Measurements from ENCODE around the gene APOL6.
A peak's percentile ranks its signal among the peaks of the same experiment; 100 is the strongest.
"Not testable (repeated sequence)": the region's sequence is repeated elsewhere in the genome, so short reads cannot be mapped to it uniquely, and the experiment has no call there.

APOL6 gene

GRCh38 chr22:35674335-35674734 lies 26.1 kb downstream of the APOL6 start:
- no peaks in the 10 kb centered on the region for H4K20me1 ChIP-seq (ENCODE audit: control insufficient read depth, insufficient read depth, low read depth, low read length)
- no peaks in the 10 kb centered on the region for H3K9me2 ChIP-seq (replicated peaks; ENCODE audit: control insufficient read depth, low read length)
- H3K4me2 ChIP-seq (ENCODE audit: low read length), result no peak overlapping the region
- H3K9me3 ChIP-seq (ENCODE audit: control insufficient read depth, insufficient read depth, low read length), result peaks cover 17% of the 10 kb centered on the region
- H3K4me1 ChIP-seq (ENCODE audit: control insufficient read depth, low read length), result peaks cover 24% of the 10 kb centered on the region
- H3K27ac ChIP-seq (ENCODE audit: low read depth, low read length), result no peak overlapping the region
- H3K27me3 ChIP-seq (ENCODE audit: control insufficient read depth, low read length), result no peaks in the 10 kb centered on the region
- no peak overlapping the region for H3K4me3 ChIP-seq (ENCODE audit: low read length)
- H3F3A ChIP-seq (ENCODE audit: control insufficient read depth, insufficient read depth), result no peaks in the 10 kb centered on the region
- H3K36me3 ChIP-seq (ENCODE audit: control insufficient read depth, low read length), result no peaks in the 10 kb centered on the region
- no peaks in the 10 kb centered on the region for H3K79me2 ChIP-seq (ENCODE audit: control insufficient read depth, low read length)
- no peak for TF ChIP-seq EZH2phosphoT487 (IDR thresholded peaks at IDR 0.05; ENCODE audit: borderline replicate concordance, low read length)
- TF ChIP-seq CTCF (IDR thresholded peaks at IDR 0.05; ENCODE audit: low read depth, low read length, poor library complexity, severe bottlenecking), result no peak

- Histone ChIP-seq H3K9me3 (ENCODE audit: control insufficient read depth, insufficient read depth, low read length) (peaks cover 18% of the 10 kb centered on the region), H3K4me1 (ENCODE audit: control insufficient read depth, low read length) (peaks cover 24% of the 10 kb centered on the region), H3K4me2 (ENCODE audit: low read length) (peak overlapping the region; percentile 25; the same call in 1 of the 2 replicates), H3K27ac (ENCODE audit: low read depth, low read length) (peak overlapping the region; percentile 30; the same call in 1 of the 2 replicates)
- not testable (repeated sequence) for H3K27me3 ChIP-seq (ENCODE audit: control insufficient read depth, low read length); H3K36me3 ChIP-seq (ENCODE audit: control insufficient read depth, low read length); H3K9me2 ChIP-seq (replicated peaks; ENCODE audit: control insufficient read depth, low read length); H3K79me2 ChIP-seq (ENCODE audit: control insufficient read depth, low read length); H3F3A ChIP-seq (ENCODE audit: control insufficient read depth, insufficient read depth); H3K4me3 ChIP-seq (ENCODE audit: low read length); H4K20me1 ChIP-seq (ENCODE audit: control insufficient read depth, insufficient read depth, low read depth, low read length)
Observed at GRCh38 chr22:35676065-35676464, 27.8 kb downstream of the APOL6 start.

- Histone ChIP-seq H3K9me3 (ENCODE audit: control insufficient read depth, insufficient read depth, low read length) (peaks cover 20% of the 10 kb centered on the region), H3K79me2 (ENCODE audit: control insufficient read depth, low read length) (no peaks in the 10 kb centered on the region), H3K9me2 (replicated peaks; ENCODE audit: control insufficient read depth, low read length) (no peaks in the 10 kb centered on the region), H3F3A (ENCODE audit: control insufficient read depth, insufficient read depth) (no peaks in the 10 kb centered on the region), H3K4me2 (ENCODE audit: low read length) (no peak overlapping the region), H3K4me1 (ENCODE audit: control insufficient read depth, low read length) (peaks cover 24% of the 10 kb centered on the region), H3K27me3 (ENCODE audit: control insufficient read depth, low read length) (no peaks in the 10 kb centered on the region), H4K20me1 (ENCODE audit: control insufficient read depth, insufficient read depth, low read depth, low read length) (no peaks in the 10 kb centered on the region), H3K36me3 (ENCODE audit: control insufficient read depth, low read length) (no peaks in the 10 kb centered on the region), H3K4me3 (ENCODE audit: low read length) (no peak overlapping the region), H3K27ac (ENCODE audit: low read depth, low read length) (no peak overlapping the region)
- TF ChIP-seq CTCF (IDR thresholded peaks at IDR 0.05; ENCODE audit: low read depth, low read length, poor library complexity, severe bottlenecking) (no peak), EZH2phosphoT487 (IDR thresholded peaks at IDR 0.05; ENCODE audit: borderline replicate concordance, low read length) (no peak)
Observed at GRCh38 chr22:35677460-35678187, 29.4 kb downstream of the APOL6 start.

GRCh38 chr22:35678836-35679235 lies 30.6 kb downstream of the APOL6 start:
- H3K27me3 ChIP-seq (ENCODE audit: control insufficient read depth, low read length), result no peaks in the 10 kb centered on the region
- H3K9me2 ChIP-seq (replicated peaks; ENCODE audit: control insufficient read depth, low read length), result no peaks in the 10 kb centered on the region
- H3K79me2 ChIP-seq (ENCODE audit: control insufficient read depth, low read length), result no peaks in the 10 kb centered on the region
- no peak overlapping the region for H3K4me3 ChIP-seq (ENCODE audit: low read length)
- H3K4me2 ChIP-seq (ENCODE audit: low read length), result no peak overlapping the region
- H3F3A ChIP-seq (ENCODE audit: control insufficient read depth, insufficient read depth), result no peaks in the 10 kb centered on the region
- TF ChIP-seq CTCF (IDR thresholded peaks at IDR 0.05; ENCODE audit: low read depth, low read length, poor library complexity, severe bottlenecking) (no peak), EZH2phosphoT487 (IDR thresholded peaks at IDR 0.05; ENCODE audit: borderline replicate concordance, low read length) (no peak)
- peaks cover 27% of the 10 kb centered on the region for H3K4me1 ChIP-seq (ENCODE audit: control insufficient read depth, low read length)
- peaks cover 20% of the 10 kb centered on the region for H3K9me3 ChIP-seq (ENCODE audit: control insufficient read depth, insufficient read depth, low read length)
- no peaks in the 10 kb centered on the region for H4K20me1 ChIP-seq (ENCODE audit: control insufficient read depth, insufficient read depth, low read depth, low read length)
- H3K27ac ChIP-seq (ENCODE audit: low read depth, low read length), result no peak overlapping the region
- no peaks in the 10 kb centered on the region for H3K36me3 ChIP-seq (ENCODE audit: control insufficient read depth, low read length)

GRCh38 chr22:35679492-35679891 lies 31.2 kb downstream of the APOL6 start:
- not testable (repeated sequence) for H3K4me3 ChIP-seq (ENCODE audit: low read length); H4K20me1 ChIP-seq (ENCODE audit: control insufficient read depth, insufficient read depth, low read depth, low read length); H3K4me2 ChIP-seq (ENCODE audit: low read length); H3K27ac ChIP-seq (ENCODE audit: low read depth, low read length); H3K9me2 ChIP-seq (replicated peaks; ENCODE audit: control insufficient read depth, low read length); H3K27me3 ChIP-seq (ENCODE audit: control insufficient read depth, low read length); H3F3A ChIP-seq (ENCODE audit: control insufficient read depth, insufficient read depth); H3K79me2 ChIP-seq (ENCODE audit: control insufficient read depth, low read length); H3K36me3 ChIP-seq (ENCODE audit: control insufficient read depth, low read length)
- Histone ChIP-seq H3K4me1 (ENCODE audit: control insufficient read depth, low read length) (peaks cover 34% of the 10 kb centered on the region), H3K9me3 (ENCODE audit: control insufficient read depth, insufficient read depth, low read length) (peaks cover 20% of the 10 kb centered on the region)
